Astrocyte (in vitro differentiated cells and primary cell): ENCODE measurements around the gene C16orf86.

Source experiments
- CTCF ChIP-seq: IDR thresholded peaks from 2 replicates; pipeline ENCODE4 v1.5.1; 2011; ENCODE audit warnings: low read depth, mild to moderate bottlenecking, inconsistent platforms, low read length, moderate library complexity; ENCODE audit not compliant: insufficient read depth
- EZH2 ChIP-seq: IDR thresholded peaks from 2 replicates; pipeline ENCODE4 v1.6.1; 2012; ENCODE audit warnings: mild to moderate bottlenecking, low read length, inconsistent platforms; ENCODE audit not compliant: insufficient read depth

GRCh38 chr16:67665598-67665997 is 1.0 kb upstream of the C16orf86 start:
- no peak for TF ChIP-seq EZH2
- no peak for TF ChIP-seq CTCF
